Activated naive CD4-positive, alpha-beta T cell treated with anti-CD3 and anti-CD28 coated beads for 36 hours (primary cell): Measurements from ENCODE around the gene NTMT2. TPM values are rescaled to one million over a fixed set of nuclear protein-coding genes. Genes with fewer than 3 reads are reported as not detected.

Source experiments
- CTCF ChIA-PET: fragments of 350-600 bp; sonication (Branson Sonifier 250); formaldehyde crosslinking; loops from one replicate; lab custom pipeline; 2021; ENCODE audit warnings: antibody characterized with exemption; lab: Charles Lee
- DNase-seq: peaks from one replicate; pipeline ENCODE4 v3.0.0-alpha.2; 2020
- H3K27ac Mint-ChIP-seq: one replicate; pipeline ENCODE4 v1.8.0; 2021; ENCODE audit warnings: mild to moderate bottlenecking, mixed read lengths
- H3K27me3 Mint-ChIP-seq: one replicate; pipeline ENCODE4 v1.8.0; 2021; ENCODE audit warnings: low read depth, mixed read lengths
- H3K36me3 Mint-ChIP-seq: one replicate; pipeline ENCODE4 v1.8.0; 2021; ENCODE audit warnings: low read depth, mixed read lengths
- H3K4me1 Mint-ChIP-seq: one replicate; pipeline ENCODE4 v1.8.0; 2021; ENCODE audit warnings: low read depth, mixed read lengths
- H3K4me3 Mint-ChIP-seq: one replicate; pipeline ENCODE4 v1.8.0; 2021; ENCODE audit warnings: mild to moderate bottlenecking, moderate library complexity, mixed read lengths
- H3K9me3 Mint-ChIP-seq: one replicate; pipeline ENCODE4 v1.8.0; 2021; ENCODE audit warnings: mixed read lengths
- intact Hi-C: fragments of 100-400 bp; cut with micrococcal nuclease; formaldehyde crosslinking; loops from one replicate; pipeline ENCODE4 v1.15.1; 2023
- total RNA-seq, 2 experiments: library from RNA; stranded (reverse); gene quantifications; one replicate each; pipeline ENCODE4 v1.2.3, GENCODE V29; 2021

Gene NTMT2
- total RNA-seq, 2 experiments from 2014 or later: not detected

GRCh38 chr1:170133766-170134495 lies 11.8 kb upstream of the NTMT2 start:
- DNase-seq: no peak
- CTCF ChIA-PET: no interaction called here
- Mint-ChIP-seq H3K4me1 (no peaks in the 10 kb centered on the region), H3K9me3 (no peaks in the 10 kb centered on the region), H3K27me3 (no peaks in the 10 kb centered on the region), H3K36me3 (no peaks in the 10 kb centered on the region), H3K27ac (no peak overlapping the region), H3K4me3 (no peak overlapping the region)
- intact Hi-C loops: no loop called here

GRCh38 chr1:170134521-170134920 lies 11.2 kb upstream of the NTMT2 start:
- Mint-ChIP-seq H3K4me3 (no peak overlapping the region), H3K27ac (no peak overlapping the region), H3K27me3 (no peaks in the 10 kb centered on the region), H3K36me3 (no peaks in the 10 kb centered on the region), H3K9me3 (no peaks in the 10 kb centered on the region), H3K4me1 (no peaks in the 10 kb centered on the region)
- CTCF ChIA-PET: no interaction called here
- no peak for DNase-seq
- intact Hi-C loops: no loop called here

- intact Hi-C loops: no loop called here
- H3K4me1 Mint-ChIP-seq: peaks cover 2% of the 10 kb centered on the region
- H3K27me3 Mint-ChIP-seq: peaks cover 3% of the 10 kb centered on the region
- H3K27ac Mint-ChIP-seq: no peak overlapping the region
- H3K4me3 Mint-ChIP-seq: no peak overlapping the region
- H3K9me3 Mint-ChIP-seq: no peaks in the 10 kb centered on the region
- H3K36me3 Mint-ChIP-seq: no peaks in the 10 kb centered on the region
- CTCF ChIA-PET: no interaction called here
- DNase-seq: no peak
Observed at GRCh38 chr1:170140371-170140770, 5.4 kb upstream of the NTMT2 start.

GRCh38 chr1:170145061-170145460 lies 698 bp upstream of the NTMT2 start:
- peaks cover 19% of the 10 kb centered on the region for H3K4me1 Mint-ChIP-seq

GRCh38 chr1:170146720-170147263 lies 1.0 kb downstream of the NTMT2 start:
- peaks cover 19% of the 10 kb centered on the region for H3K4me1 Mint-ChIP-seq
- no peaks in the 10 kb centered on the region for H3K9me3 Mint-ChIP-seq
- H3K4me3 Mint-ChIP-seq: no peak overlapping the region
- H3K27me3 Mint-ChIP-seq: peaks cover 3% of the 10 kb centered on the region
- CTCF ChIA-PET: interaction anchor here (0.6 kb wide), 1 partner anchor 14 kb away, joined by 3 read pairs; no protein-coding TSS in a partner anchor
- no peaks in the 10 kb centered on the region for H3K36me3 Mint-ChIP-seq
- intact Hi-C loops: loop anchor here (1.0 kb wide), 1 partner anchor 60 kb away; no protein-coding TSS in a partner anchor
- H3K27ac Mint-ChIP-seq: no peak overlapping the region
- peak; percentile 21 for DNase-seq

More at GRCh38 chr1:170145061-170145460, 698 bp upstream of the NTMT2 start:
- Mint-ChIP-seq H3K9me3 (no peaks in the 10 kb centered on the region), H3K36me3 (no peaks in the 10 kb centered on the region), H3K27me3 (peaks cover 3% of the 10 kb centered on the region), H3K27ac (no peak overlapping the region), H3K4me3 (no peak overlapping the region)
- DNase-seq: no peak
- CTCF ChIA-PET: no interaction called here
- intact Hi-C loops: no loop called here

- H3K4me3 Mint-ChIP-seq: no peak overlapping the region
- CTCF ChIA-PET: no interaction called here
- peaks cover 19% of the 10 kb centered on the region for H3K4me1 Mint-ChIP-seq
- intact Hi-C loops: no loop called here
- peaks cover 5% of the 10 kb centered on the region for H3K9me3 Mint-ChIP-seq
- no peak overlapping the region for H3K27ac Mint-ChIP-seq
- H3K36me3 Mint-ChIP-seq: no peaks in the 10 kb centered on the region
- no peak for DNase-seq
- H3K27me3 Mint-ChIP-seq: peaks cover 3% of the 10 kb centered on the region
Observed at GRCh38 chr1:170149241-170149640, 3.5 kb downstream of the NTMT2 start.

- CTCF ChIA-PET: no interaction called here
- H3K4me1 Mint-ChIP-seq: peaks cover 19% of the 10 kb centered on the region
- DNase-seq: no peak
- intact Hi-C loops: no loop called here
- peaks cover 3% of the 10 kb centered on the region for H3K27me3 Mint-ChIP-seq
- H3K4me3 Mint-ChIP-seq: no peak overlapping the region
- no peak overlapping the region for H3K27ac Mint-ChIP-seq
- H3K36me3 Mint-ChIP-seq: no peaks in the 10 kb centered on the region
- peaks cover 7% of the 10 kb centered on the region for H3K9me3 Mint-ChIP-seq
Observed at GRCh38 chr1:170150016-170150415, 4.3 kb downstream of the NTMT2 start.

GRCh38 chr1:170150921-170151320 lies 5.2 kb downstream of the NTMT2 start:
- H3K9me3 Mint-ChIP-seq: peaks cover 7% of the 10 kb centered on the region
- peaks cover 13% of the 10 kb centered on the region for H3K4me1 Mint-ChIP-seq
- CTCF ChIA-PET: no interaction called here
- DNase-seq: no peak
- intact Hi-C loops: no loop called here
- H3K4me3 Mint-ChIP-seq: no peak overlapping the region
- no peak overlapping the region for H3K27ac Mint-ChIP-seq
- peaks cover 4% of the 10 kb centered on the region for H3K27me3 Mint-ChIP-seq
- H3K36me3 Mint-ChIP-seq: no peaks in the 10 kb centered on the region

- no peaks in the 10 kb centered on the region for H3K36me3 Mint-ChIP-seq
- CTCF ChIA-PET: no interaction called here
Observed at GRCh38 chr1:170153417-170153816, 7.7 kb downstream of the NTMT2 start.

GRCh38 chr1:170155055-170155454 lies 9.3 kb downstream of the NTMT2 start:
- Mint-ChIP-seq H3K9me3 (peaks cover 7% of the 10 kb centered on the region), H3K27ac (no peak overlapping the region), H3K4me3 (no peak overlapping the region), H3K36me3 (no peaks in the 10 kb centered on the region), H3K27me3 (peaks cover 5% of the 10 kb centered on the region), H3K4me1 (no peaks in the 10 kb centered on the region)
- intact Hi-C loops: no loop called here
- CTCF ChIA-PET: no interaction called here
- no peak for DNase-seq

More at GRCh38 chr1:170153417-170153816, 7.7 kb downstream of the NTMT2 start:
- H3K27ac Mint-ChIP-seq: no peak overlapping the region
- intact Hi-C loops: no loop called here
- peaks cover 7% of the 10 kb centered on the region for H3K9me3 Mint-ChIP-seq
- no peak overlapping the region for H3K4me3 Mint-ChIP-seq
- no peaks in the 10 kb centered on the region for H3K4me1 Mint-ChIP-seq
- H3K27me3 Mint-ChIP-seq: peaks cover 4% of the 10 kb centered on the region
- no peak for DNase-seq

- Mint-ChIP-seq H3K27ac (no peak overlapping the region), H3K36me3 (no peaks in the 10 kb centered on the region), H3K4me1 (no peaks in the 10 kb centered on the region), H3K4me3 (no peak overlapping the region), H3K9me3 (peaks cover 7% of the 10 kb centered on the region), H3K27me3 (peaks cover 5% of the 10 kb centered on the region)
- CTCF ChIA-PET: interaction anchor here (0.7 kb wide), 1 partner anchor 8 kb away, joined by 3 read pairs; no protein-coding TSS in a partner anchor
- intact Hi-C loops: no loop called here
- no peak for DNase-seq
Observed at GRCh38 chr1:170156594-170156993, 10.8 kb downstream of the NTMT2 start.

GRCh38 chr1:170157820-170158219 lies 12.1 kb downstream of the NTMT2 start:
- intact Hi-C loops: no loop called here
- CTCF ChIA-PET: interaction anchor here (0.5 kb wide), 1 partner anchor 1711 kb away, joined by 5 read pairs; no protein-coding TSS in a partner anchor
- no peak overlapping the region for H3K27ac Mint-ChIP-seq

More at GRCh38 chr1:170157820-170158219, 12.1 kb downstream of the NTMT2 start:
- H3K4me1 Mint-ChIP-seq: no peaks in the 10 kb centered on the region
- no peak for DNase-seq
- H3K4me3 Mint-ChIP-seq: no peak overlapping the region
- no peaks in the 10 kb centered on the region for H3K36me3 Mint-ChIP-seq
- H3K9me3 Mint-ChIP-seq: peaks cover 7% of the 10 kb centered on the region
- peaks cover 5% of the 10 kb centered on the region for H3K27me3 Mint-ChIP-seq
